GM19324 (cell line): ENCODE data around the gene NBEAL2.
A peak's percentile ranks its signal among the peaks of the same experiment; 100 is the strongest.

ENCODE experiments used
- ATAC-seq: cut with Tn5 transposase; IDR thresholded peaks from one replicate; pipeline ENCODE4 v1.9.1; 2021; ENCODE audit warnings: mild to moderate bottlenecking, moderate library complexity; ENCODE audit not compliant: unreplicated experiment, low FRiP score

NBEAL2 gene, protein sequence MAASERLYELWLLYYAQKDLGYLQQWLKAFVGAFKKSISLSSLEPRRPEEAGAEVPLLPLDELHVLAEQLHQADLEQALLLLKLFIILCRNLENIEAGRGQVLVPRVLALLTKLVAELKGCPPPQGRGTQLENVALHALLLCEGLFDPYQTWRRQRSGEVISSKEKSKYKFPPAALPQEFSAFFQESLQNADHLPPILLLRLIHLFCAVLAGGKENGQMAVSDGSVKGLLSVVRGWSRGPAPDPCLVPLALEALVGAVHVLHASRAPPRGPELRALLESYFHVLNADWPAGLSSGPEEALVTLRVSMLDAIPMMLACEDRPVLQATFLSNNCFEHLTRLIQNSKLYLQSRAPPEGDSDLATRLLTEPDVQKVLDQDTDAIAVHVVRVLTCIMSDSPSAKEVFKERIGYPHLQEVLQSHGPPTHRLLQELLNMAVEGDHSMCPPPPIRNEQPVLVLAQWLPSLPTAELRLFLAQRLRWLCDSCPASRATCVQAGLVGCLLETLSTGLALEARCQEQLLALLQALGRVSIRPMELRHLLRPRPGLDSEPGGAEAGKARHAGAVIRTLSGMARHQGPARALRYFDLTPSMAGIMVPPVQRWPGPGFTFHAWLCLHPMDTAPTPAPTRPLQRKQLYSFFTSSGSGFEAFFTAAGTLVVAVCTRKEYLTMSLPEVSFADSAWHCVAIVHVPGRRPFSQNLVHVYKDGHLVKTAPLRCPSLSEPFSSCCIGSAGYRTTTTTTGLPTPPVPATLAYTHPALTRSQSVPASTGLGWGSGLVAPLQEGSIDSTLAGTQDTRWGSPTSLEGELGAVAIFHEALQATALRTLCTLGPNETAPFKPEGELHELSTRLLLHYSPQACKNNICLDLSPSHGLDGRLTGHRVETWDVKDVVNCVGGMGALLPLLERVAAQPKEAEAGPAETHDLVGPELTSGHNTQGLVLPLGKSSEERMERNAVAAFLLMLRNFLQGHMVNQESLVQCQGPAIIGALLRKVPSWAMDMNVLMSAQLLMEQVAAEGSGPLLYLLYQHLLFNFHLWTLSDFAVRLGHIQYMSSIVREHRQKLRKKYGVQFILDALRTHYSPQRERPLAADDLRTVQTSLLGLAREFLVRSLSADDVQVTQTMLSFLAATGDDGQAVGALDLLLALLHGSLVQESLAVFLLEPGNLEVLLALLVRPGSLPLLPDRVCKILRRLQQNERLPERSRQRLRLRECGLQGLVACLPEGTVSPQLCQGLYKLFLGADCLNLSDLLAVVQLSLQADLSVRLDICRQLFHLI (N-terminal part only)

DNA sequence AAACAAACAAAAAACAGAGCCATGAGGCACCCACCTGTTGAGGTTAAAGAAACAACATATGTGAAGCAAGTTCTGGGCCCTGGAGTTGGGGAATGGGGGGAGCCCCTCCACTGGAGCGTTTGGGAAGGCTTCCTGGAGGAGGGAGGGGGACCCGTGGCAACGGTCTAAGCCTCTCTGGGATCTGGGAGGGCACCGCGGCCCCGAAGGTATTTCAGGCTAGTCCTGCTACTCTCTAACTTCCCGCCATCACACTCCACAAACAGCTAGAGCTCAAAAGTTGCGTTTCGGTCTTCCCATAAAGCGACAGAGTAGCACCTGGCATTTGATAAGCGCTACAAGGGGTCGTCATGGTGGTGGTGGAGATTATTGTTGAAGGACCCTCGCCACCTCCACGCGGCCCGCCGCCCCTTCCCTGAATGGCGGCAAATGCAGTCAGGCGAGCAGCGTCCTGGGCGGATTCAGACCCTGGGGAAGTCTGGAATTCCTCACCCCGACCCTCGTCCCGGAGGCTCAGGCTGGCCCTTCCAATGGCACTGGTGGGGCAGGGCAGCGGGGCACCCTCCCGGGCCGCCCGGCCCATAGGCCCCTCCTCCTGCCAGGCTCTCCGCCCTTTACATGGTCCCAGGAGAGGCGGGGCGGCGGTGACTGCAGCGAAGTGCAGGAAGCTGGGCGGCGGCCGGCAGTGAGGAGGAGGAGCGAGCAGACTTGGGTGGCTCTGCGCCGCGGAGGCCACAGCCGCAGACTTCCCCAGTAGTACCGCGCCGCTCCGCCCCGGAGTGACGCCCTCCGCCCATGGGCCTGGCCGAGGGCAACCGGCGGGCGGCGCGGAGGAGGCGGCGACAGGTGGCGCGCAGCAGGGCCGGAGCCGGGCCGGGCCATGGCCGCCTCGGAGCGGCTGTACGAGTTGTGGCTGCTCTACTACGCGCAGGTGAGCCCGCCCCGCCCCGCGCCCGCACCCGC is at the start of gene NBEAL2:
Gene NBEAL2, plus strand, starts transcription at position 682 of the 960 bp plus-strand sequence. Its CDS starts 196 bp downstream, at position 878.
- peak; percentile 68 for ATAC-seq

DNA sequence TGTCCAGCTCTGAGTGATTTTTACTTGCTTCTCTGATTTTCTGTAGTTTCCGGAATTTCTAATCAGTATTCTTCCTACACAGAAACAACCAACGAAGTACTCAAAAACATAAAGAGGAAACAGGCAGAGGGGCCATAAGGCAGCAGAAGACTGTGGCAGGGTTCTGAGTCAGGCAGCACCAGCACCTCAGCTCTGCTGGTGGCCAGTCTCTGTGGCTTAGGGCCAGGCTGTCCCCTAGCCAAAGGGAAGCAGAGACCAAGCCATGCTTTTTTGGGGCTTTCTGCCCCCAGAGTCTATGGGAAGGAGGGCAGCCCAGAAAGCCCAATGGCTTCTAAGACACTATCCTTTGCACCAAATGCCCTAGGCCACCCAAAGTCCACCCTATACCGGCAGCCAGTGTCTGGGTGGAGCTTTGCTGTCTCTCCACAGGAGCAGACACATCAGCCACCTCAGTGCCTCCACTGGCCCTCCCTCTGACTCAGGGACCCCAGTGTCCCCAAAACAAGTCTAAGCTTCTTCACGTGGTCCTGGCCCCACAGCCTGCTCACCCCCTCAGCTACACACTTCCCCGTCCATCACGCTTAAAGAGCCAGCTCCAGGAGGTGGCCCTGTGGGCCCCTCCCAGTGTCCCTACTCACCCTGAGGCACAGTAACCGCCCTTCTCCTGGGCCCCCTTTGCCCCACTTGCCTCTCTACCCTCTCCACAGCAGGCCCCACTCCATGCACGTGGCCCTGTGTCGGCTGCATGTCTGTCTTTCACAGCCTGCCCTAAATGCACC is 49.1 kb upstream of the NBEAL2 start:
- no peak for ATAC-seq

DNA sequence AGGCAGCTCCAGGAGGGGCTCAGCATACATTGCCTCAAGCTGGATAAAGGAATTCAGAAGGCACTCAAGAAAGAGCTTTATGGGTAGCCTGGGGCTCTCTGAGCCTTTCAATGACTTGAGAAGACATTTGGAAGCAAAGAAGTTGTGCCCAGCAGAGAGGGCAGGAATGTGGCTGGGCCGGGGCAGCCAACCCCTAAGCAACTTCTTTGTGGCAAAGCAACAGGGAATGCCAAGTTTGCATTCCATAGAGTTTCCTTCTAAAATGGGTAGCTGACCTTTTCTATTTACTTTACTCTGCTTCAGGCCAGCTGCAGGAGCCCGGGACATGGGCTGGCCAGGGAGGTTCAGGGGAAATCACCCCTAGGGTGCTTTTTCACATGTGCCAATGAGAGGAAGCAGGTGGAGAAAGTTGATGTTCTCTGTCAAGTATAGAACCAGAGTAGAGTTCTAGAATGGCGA is 48.5 kb upstream of the NBEAL2 start:
- ATAC-seq = no peak

DNA sequence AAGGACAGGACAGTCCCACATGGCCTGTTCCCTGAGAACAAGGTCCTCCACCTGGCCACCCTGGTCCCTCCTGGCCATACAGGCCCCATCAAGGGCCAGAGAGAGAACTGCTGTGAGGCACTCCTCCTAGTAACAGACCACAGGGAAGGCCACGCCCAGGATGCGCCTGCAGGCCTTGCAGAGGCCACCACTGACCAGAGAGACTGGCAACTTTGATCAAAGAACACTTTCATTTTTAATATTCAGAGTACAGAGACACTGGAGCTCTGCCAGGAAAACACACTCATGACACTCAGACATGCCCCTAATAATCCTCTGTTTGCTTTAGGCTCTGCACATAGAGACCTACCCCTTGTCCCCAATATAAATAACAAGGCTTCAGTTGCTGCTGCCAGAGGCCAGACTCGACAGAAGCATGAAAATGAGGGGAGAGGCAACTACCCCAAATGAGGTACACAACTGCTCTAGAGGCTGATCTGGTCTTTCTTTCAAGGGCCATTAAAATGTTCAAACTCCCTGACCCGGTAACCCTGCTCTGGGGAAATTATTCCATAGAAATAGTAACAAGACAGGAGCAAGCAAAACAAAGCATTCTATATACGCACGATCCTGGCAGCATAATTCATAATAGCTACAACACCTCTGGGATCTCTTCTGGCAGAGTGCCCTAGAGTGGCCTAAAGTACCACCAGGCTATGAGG is 47.7 kb upstream of the NBEAL2 start:
- no peak for ATAC-seq

DNA sequence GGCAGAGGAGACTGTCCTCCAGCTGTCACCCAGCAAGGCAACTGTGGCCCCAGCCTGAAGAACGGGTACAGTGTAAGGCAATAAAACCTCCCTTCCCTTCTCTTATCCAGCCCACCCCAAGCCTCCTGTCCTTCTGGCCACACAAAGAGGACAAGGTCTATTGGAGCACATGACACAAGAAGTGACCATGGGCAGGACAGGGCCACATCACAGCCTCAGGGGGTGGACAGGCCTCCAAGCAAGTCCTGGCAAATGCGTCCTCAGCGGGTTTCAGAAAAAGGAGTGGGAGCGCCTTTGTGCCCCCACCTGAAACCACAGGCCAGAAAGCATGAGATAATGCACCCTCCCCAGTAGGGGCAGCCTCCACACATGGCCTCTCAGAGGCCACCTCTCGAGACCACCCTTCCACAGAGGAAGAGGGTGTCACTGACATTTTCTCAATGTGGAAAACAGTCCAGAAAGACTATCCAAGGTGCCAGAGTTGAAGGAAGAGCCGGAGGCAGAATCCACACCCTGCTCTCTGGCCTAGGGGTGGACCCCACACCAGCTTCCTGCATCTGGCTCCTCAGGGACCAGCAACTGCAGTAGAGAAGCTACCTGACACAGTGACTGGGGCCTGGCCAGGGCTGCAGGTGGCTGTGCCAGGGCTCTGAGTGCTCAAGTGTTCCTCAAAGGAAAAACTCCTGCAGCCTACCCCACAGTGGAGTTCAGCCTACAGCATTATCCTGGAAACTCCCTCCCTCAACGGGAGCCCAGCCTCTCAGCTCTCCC is 46.8 kb upstream of the NBEAL2 start:
- no peak for ATAC-seq

DNA sequence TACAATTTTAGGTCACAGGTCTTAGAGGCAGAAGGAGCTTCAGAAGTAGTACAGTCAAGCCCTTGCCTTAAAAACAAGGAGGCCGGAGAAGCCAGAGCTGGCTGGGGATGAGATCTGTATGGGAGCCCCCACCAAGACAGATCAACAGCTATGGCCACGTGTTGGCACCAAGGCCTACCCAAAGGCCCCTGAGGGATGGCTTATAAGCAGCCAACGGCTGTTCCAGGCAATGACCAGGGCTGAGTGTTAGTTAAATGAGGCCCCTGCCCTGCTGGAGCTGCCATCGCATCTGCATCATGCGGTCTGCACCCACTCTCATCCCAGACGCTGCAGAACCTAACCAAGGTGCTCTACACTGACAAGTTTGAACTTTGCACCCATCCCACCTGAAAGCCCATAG is 46.2 kb upstream of the NBEAL2 start:
- ATAC-seq = no peak

DNA sequence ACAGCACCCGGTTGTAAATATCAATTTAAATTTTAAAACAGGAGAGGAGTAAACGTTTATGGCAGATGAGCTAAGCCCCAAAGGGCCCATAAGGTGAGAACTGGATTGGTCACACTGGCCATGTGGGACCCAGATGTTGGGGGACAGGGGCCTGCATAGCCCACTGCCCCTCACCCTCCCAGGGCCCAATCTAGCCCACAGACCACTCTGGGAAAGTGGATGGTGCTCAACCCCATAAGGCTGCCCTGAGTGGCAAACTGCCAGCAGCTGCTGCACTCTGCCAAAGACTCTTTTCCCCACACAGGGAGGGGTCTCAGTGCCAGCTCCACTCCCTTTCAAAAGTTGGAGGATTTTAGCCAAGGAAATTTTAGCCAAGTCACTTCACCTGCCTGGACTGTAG is 45.4 kb upstream of the NBEAL2 start:
- no peak for ATAC-seq

DNA sequence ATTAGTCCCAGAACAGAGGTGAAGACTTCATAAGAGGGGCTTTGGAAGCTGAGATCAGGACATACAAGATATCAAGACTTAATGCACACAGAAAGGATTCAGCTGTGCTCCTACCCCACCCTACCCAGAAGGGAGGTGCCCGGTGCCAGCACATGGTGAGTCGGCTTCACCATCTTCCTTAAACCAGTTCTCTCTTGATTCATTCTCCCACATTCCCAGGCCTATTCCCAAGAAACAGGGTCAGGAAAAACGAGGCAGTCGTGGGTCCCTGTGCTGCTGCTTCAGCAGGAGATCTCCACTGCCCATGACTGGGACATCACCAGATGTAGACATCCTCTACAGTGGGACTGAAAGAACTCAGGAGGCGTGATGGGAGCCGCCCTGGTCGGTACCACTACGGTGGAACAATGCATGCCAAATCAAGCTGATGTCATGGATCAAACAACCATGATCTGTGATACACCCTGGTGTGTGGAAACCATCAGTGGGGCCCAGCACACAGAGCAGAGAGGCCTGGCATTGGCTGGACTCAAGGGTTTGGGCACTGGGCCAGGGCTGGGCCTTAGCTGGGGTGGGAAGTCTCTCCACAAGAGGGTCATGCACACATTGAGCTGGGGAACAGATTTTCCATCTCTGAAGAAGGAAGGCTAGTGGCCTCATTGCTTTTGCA is 44.8 kb upstream of the NBEAL2 start:
- ATAC-seq = no peak

DNA sequence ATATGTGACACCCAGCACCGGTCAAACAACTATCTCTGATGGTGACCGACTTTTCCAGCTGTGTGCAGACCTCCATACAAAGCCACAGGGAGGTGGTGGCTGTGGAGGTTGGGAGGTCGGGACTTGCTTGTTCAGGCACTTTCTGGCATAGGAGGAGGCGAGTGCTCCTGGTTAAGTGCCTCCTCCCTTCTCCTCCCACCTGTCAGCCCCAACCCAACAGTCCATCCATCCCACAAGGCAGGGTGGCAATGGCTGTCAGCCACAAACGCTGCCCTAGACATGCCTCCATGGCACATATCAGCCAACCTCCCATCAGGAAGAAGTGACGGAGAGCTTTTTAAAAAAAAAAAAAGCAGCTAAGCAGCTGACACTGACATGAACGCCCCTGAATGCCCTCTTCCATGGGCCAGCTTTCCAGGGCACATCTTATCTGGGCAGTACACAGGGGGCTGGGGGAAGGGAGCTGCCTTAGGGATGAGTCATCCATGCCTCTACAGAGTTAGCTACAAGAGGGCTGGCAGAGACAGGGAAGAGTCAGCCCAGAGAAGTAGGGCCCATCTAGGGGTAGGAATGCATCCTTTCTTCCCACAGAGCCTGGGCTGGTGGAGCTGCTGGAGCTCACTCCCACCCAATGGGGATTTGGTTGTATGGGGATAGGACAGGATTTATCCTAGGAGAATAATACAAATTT is 44.2 kb upstream of the NBEAL2 start:
- ATAC-seq = no peak

DNA sequence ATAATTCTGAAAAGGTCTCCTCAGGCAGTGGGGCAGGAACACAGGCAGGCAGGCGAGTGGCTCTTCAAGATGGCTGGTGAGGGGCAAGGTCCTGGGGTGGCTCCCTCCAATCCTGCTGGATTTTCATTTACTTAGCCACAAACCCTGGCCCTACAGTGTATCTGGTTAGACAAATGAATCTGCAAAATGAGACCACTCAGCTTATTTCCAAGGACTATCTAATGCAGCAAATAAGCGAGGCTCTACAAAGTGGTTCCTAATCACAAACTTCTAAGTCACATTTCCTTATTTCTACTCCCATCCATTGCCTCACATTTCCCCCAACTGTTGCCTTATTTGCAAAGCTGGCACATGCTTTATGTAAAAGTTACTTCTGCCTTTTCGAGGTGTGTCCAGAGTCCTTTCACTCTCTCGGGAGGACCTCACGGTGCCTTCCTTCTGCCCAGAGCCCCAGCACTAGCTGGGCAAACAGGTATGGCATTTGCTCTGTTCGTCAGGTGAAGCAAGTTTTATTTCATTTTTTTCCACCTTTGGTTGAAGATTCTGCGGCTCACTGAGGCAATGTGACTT is 43.4 kb upstream of the NBEAL2 start:
- no peak for ATAC-seq

DNA sequence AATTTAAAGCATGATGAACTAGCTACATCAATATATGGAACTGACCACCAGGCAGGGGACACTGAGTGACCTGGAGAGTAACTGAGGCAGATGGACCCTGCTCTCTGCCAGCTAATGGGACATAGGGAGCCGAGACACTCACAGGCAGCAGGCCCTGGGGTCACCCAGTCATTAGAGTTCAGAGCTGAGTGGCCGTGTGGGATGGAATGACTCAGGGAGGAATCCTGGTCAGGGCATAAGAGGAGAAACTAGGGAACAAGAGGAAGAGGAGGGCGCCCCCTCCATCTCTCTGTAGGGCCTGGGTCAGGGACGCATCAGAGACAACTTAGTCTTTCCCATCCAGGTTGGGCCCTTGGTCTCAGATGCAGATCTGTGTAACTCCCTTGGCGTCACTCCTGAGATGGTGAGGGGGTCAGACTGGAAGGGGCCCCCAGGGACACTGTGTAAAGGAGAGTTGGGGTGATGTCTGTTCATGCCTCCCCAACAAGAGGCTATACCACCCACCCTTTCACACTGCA is 42.7 kb upstream of the NBEAL2 start:
- no peak for ATAC-seq

DNA sequence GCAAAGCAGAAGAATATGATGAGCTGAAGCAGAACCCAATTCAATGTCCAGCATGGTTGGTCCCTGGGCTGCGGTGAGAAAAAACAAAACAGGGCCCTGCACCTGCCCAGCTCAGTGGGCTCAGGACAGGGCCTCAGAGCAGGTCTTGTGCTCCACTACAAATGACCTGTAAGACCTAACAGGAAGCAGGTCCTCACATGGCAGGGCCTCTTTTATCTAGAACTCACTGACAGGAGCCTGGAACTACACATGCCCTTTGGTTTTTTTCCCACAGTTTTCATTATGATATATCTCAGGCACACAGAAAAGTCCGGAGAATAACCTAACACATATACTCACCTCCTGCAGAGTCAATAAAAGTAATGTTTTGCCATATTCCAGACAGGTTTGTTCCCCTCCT is 41.3 kb upstream of the NBEAL2 start:
- ATAC-seq = no peak

DNA sequence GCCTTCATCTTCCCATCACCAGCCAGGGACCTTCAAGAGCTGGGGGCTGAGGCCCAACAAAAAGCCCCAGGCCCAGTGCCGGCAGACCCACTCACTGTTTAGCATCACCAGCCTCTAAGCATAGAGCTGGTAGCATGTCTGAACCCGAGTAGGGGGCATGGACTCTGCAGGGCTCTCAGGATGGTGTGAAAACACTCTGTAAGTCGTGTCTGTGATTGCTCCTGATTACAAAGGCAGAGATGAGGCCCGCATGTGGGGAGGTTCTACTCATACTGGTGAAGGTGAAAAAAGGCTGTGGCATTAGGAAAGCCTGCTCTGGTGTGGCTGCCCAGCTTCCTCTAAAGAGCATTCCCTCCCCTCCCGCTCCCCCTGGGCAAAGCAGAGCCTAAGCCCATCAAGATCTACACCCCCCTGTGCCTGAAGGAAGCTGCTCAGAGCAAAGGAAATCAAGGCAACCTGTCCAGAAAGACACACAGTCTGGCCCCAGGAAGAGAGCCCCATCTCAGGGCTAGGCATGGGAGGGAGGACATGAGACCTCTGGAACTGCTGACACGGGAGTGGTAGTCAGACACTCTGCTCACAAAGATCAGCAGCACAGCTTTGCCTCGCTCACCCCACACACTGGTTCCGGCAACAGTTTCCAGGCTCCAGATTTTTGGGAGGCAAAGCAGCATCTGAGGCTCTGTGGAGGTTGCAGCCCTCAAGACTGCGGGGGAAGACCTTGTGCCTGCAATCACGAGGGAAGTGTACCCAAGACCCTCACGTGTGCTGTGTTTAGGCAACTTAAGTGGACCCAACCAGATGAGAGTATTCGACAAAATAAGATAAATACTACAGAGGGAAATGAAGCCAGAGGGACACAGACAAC is 39.7 kb upstream of the NBEAL2 start:
- ATAC-seq = no peak

DNA sequence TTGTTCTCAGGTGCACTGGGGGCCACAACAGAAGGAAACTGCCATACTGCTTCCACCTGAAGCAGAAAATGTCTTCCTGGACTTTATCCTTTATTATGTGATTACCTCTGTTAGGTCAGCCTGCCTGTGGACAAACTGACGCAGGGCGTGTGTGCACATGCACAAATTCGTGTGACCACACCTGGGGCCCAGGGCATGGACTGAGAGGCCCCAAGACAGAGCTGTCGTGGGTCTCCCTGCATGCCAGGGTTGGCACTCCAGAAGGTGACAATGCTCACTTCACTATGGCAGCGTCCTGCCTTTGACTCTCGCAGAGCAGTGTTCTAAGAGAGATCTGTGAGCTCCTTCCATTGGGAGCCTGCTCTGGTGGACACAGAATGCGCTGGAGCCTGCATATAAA is 37.4 kb upstream of the NBEAL2 start:
- ATAC-seq = no peak
